ENCODE results near the gene GDF9.

Gene GDF9

DNA sequence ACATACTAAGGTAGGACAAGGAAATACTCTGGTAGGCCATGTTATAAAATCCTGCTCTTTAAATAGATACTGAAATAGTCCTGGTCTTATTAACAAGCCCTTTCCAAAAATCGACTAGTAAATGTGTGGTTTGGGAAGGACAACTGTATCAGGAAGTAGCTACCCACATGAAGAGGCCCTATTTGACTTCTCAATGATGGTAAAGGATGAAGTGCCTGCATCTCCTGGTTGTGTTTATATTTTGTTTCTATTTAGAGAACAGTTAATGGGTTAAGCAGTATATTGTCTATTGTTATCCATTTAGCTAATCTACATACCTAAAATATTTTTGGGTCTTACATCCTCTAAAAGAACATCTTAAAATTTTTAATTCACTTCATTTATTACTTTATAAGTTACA is 12.5 kb downstream of the GDF9 start:
- TF ChIP-seq, protein P1, sequence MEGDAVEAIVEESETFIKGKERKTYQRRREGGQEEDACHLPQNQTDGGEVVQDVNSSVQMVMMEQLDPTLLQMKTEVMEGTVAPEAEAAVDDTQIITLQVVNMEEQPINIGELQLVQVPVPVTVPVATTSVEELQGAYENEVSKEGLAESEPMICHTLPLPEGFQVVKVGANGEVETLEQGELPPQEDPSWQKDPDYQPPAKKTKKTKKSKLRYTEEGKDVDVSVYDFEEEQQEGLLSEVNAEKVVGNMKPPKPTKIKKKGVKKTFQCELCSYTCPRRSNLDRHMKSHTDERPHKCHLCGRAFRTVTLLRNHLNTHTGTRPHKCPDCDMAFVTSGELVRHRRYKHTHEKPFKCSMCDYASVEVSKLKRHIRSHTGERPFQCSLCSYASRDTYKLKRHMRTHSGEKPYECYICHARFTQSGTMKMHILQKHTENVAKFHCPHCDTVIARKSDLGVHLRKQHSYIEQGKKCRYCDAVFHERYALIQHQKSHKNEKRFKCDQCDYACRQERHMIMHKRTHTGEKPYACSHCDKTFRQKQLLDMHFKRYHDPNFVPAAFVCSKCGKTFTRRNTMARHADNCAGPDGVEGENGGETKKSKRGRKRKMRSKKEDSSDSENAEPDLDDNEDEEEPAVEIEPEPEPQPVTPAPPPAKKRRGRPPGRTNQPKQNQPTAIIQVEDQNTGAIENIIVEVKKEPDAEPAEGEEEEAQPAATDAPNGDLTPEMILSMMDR (IDR thresholded peaks at IDR 0.05): no peak
- H3K27ac ChIP-seq: no peak overlapping the region
- DNase-seq (ENCODE audit: low spot score): no peak
- H3K4me3 ChIP-seq: no peak overlapping the region

DNA sequence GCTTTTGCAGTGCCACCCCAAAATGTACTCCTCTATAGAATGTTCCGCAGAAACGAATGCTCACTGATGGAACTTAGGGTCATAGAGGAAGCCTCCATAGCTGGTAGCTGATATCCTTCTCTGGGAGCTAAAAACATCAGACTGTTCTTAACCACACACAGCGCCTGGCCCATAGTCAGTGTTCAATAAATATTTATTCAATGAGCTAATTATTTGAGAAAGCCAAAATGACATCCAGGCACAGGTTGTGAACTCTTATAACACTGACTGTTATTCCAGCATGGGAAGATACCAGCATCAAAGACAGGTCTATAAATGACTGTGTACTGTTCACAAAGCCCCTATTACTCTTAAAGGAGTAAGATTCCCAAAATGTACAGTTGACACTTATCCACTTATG is 12.9 kb downstream of the GDF9 start:
- no peak overlapping the region for H3K4me3 ChIP-seq
- no peak overlapping the region for H3K27ac ChIP-seq
- DNase-seq (ENCODE audit: low spot score): no peak
- TF ChIP-seq, protein P1 (IDR thresholded peaks at IDR 0.05): no peak

DNA sequence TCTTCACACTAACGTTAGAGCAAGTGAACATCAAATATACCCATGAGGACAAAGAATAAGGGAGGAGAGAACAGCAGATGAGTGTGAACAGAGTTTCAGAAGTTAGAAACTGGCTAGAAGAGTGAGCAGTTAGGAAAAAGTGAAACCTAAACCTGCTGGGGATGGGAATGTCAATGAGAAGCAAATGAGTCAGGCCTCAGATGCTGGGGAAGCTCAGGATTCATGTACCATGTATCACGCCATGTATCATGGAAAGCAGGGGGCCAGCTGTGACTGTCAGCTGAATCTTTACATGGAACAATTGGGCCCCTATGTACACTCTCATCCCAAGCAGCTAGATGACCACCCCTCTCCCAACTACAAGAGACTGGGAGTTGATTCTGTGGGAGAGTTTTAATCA is 16.2 kb downstream of the GDF9 start:
- no peak overlapping the region for H3K27ac ChIP-seq
- TF ChIP-seq, protein P1 (IDR thresholded peaks at IDR 0.05): no peak
- H3K4me3 ChIP-seq: no peak overlapping the region
- no peak for DNase-seq (ENCODE audit: low spot score)

DNA sequence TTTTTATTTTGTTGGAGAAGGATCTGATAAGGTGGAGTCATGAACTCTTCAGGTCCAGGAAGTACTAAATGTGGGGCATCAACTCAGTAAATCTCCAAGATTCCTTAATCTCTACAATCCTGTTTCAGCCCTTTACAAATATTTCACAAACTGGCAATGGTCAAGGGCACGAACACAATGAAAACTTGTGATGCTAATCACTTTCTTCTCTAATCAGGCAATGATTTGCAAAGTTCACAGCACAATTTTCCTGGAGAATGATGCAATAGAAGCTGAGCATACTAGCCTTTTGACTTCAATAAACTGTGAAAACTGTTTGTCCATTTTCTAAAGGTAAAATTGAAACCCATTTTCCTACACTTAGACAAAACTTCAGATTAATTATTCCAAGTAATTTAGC is 16.9 kb downstream of the GDF9 start:
- H3K4me3 ChIP-seq: no peak overlapping the region
- TF ChIP-seq, protein P1 (IDR thresholded peaks at IDR 0.05): no peak
- H3K27ac ChIP-seq: no peak overlapping the region
- no peak for DNase-seq (ENCODE audit: low spot score)

DNA sequence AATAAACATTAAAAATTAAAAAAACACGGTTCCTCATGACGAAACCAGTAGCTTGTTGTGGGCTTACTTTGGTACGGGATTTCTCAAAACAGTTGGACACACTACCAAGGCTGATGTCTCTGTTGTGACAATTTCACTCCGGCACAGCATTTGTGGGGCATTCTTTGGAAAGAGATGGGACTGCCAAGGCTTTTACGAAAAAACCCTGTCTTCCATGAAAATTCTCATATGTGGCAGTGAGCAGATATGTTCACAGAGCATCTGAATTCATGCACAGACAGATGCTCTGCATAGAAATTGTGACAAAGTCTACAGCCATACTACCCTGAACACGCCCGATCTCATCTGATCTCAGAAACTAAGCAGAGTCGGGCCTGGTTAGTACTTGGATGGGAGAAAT is 18.0 kb downstream of the GDF9 start:
- TF ChIP-seq, protein P1 (IDR thresholded peaks at IDR 0.05): no peak
- H3K27ac ChIP-seq: no peak overlapping the region
- no peak overlapping the region for H3K4me3 ChIP-seq
- DNase-seq (ENCODE audit: low spot score): no peak

DNA sequence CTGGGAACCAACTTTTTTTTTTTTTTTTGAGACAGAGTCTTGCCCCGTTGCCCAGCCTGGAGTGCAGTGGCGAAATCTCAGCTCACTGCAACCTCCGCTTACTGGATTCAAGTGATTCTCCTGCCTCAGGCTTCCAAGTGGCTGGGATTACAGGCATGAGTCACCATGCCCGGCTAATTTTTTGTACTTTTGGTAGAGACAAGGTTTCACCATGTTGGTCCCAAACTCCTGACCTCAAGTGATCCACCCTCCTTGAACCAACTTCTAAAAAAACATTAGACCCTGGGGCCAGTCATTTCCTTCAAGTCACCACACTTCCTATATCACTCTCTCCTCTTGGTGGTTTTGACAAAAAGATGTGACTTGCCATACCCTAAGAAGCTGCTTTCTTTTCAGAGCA is 25.0 kb downstream of the GDF9 start:
- H3K27ac ChIP-seq: no peak overlapping the region
- TF ChIP-seq, protein P1 (IDR thresholded peaks at IDR 0.05): no peak
- H3K4me3 ChIP-seq: no peak overlapping the region
- DNase-seq (ENCODE audit: low spot score): no peak

DNA sequence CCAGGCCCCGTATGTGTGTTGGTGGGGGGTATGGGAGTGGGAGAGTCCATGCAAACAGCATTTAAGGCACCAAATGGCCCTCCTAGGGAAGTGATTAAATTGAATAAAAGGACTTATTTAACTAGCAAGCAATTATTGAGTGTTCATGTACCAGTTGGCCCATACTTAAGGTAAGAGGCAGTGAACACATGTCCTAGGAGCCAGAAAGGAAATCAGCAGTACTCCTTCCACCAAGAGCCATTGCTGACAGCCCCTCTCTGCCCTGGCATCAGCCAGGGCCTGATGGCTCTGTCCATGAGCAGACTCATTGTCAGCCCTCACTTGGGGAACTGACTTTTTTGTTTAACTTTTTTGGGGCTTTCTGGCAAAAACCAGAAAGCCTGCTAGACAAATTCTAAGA is 25.4 kb downstream of the GDF9 start:
- Histone ChIP-seq H3K27ac (peak overlapping the region in 1 of 2 donors; percentile 51), H3K4me3 (no peak overlapping the region)
- no peak for DNase-seq (ENCODE audit: low spot score)
- TF ChIP-seq, protein P1 (IDR thresholded peaks at IDR 0.05): no peak
